H1 (cell line): ENCODE measurements around the gene OR9A2. TPM values are rescaled to one million over a fixed set of nuclear protein-coding genes. Genes with fewer than 3 reads are reported as not detected.

Experiments used
- CHD7 ChIP-seq: fragments of 300-600 bp; sonication (generic); IDR thresholded peaks from 2 replicates; pipeline ENCODE4 v1.7.1; 2012; ENCODE audit warnings: low read length, moderate library complexity, mild to moderate bottlenecking, inconsistent platforms; ENCODE audit not compliant: insufficient replicate concordance
- E2F6 ChIP-seq: IDR thresholded peaks from 2 replicates; pipeline ENCODE4 v1.6.1; 2012; ENCODE audit warnings: inconsistent platforms
- GTF2F1 ChIP-seq: IDR thresholded peaks from 2 replicates; pipeline ENCODE4 v1.6.1; 2012; ENCODE audit warnings: low read depth, low read length, improper control_type of control experiment, borderline replicate concordance
- PHF8 ChIP-seq: fragments of 200-600 bp; sonication (generic); conservative IDR thresholded peaks from 2 replicates; pipeline ENCODE4 v1.7.1; 2012; ENCODE audit warnings: low read depth, mild to moderate bottlenecking, inconsistent platforms, low read length, moderate library complexity
- SUZ12 ChIP-seq: fragments of 200-600 bp; sonication (generic); IDR thresholded peaks from 2 replicates; pipeline ENCODE4 v1.6.1; 2012; ENCODE audit warnings: mild to moderate bottlenecking, inconsistent platforms, low read length, moderate library complexity, mixed read lengths
- polyA plus RNA-seq, 7 experiments: library from polyadenylated mRNA; depleted of rRNA in 3 of 7; stranded (reverse) in 5 of 7; unstranded in 2 of 7; fragments of >200 nt in 5 of 7; fragments of 200-250 nt in 2 of 7; gene quantifications; 1 replicate in 5 of 7; 2 replicates in 1 of 7; 4 replicates in 1 of 7; pipeline versions ENCODE4 v1.2.1 to v1.2.3, GENCODE V29; 2011 to 2013; ENCODE audit warnings: missing spikeins in 2 of 7, mixed read lengths in 2 of 7
- total RNA-seq: library from RNA; stranded (reverse); fragmentation: NEBNext Ultra II Directional; extraction: Animal tissue kit (Norgen Biotek cat#: 25700); gene quantifications from 2 replicates; pipeline ENCODE4 v1.2.1, GENCODE V29; 2021

OR9A2 gene
- total and polyA plus RNA-seq, 2 of the 8 experiments (the other 6 are each of a cell fraction or from before 2014, with no cell fraction given), result not detected

GRCh38 chr7:143027683-143028082 is 751 bp upstream of the OR9A2 start (continued):
- TF ChIP-seq E2F6 (no peak), GTF2F1 (no peak), CHD7 (no peak), PHF8 (no peak), SUZ12 (no peak)
